Measurements from ENCODE around the gene CST8. TPM values are rescaled to one million over a fixed set of nuclear protein-coding genes. Genes with fewer than 3 reads are reported as not detected.

Gene CST8
- total and polyA plus RNA-seq, 2 donors = not detected

DNA sequence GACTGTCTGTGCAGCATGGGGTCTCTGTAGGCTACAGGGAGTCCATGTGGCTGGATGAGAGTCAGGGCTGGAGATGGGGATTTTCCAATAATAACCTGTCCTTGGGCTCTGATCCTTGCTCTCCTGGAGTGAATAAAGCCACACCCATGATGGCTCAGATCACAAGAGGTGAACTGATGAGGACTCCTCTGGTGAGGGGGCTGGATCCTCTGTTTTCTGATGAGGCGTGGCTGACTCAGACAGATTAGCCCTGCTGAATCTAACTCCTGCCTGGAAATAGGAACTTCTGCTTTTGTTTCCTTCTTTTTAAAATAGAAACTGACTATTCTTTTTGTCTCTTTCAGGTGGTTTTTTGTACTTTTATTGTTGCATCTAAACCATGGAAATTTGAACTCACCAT lies 50.4 kb downstream of the CST8 start:
- H3K27ac ChIP-seq (ENCODE audit: low read depth) = no peak overlapping the region
- 58% methylated on average over 1 of the region's 1 CpG for WGBS

DNA sequence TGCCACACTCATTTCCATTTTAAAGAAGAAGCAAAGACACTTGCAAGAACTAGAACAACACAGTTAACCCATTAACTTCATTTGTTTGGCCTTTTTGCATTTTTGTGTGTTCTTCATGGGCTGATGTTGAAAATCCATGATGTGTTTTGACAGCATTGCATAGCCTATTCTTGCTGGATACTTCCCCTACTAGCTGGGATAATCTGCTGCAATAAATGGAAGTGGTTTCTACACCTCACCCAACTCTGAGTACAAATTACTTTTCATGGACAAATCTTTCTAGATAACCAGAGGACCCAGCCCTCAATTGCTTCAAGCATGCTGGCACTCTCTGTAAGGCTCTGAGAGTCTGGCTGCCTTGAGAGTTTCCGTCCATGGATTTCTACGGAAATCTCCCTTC lies 50.9 kb downstream of the CST8 start:
- DNase-seq (ENCODE audit: extremely low spot score) = no peak
- Histone ChIP-seq H3K4me3 (ENCODE audit: low read depth, low read length) (no peak overlapping the region), H3K27ac (ENCODE audit: low read depth) (no peak overlapping the region), H3K4me1 (ENCODE audit: insufficient read depth) (no peaks in the 10 kb centered on the region), H3K36me3 (ENCODE audit: insufficient read depth) (no peaks in the 10 kb centered on the region)
- WGBS = 73% methylated on average over 2 of the region's 2 CpGs

More for the DNA sequence above, 50.4 kb downstream of the CST8 start:
- no peaks in the 10 kb centered on the region for H3K4me1 ChIP-seq (ENCODE audit: insufficient read depth)
- DNase-seq (ENCODE audit: extremely low spot score) = no peak
- no peak overlapping the region for H3K4me3 ChIP-seq (ENCODE audit: low read depth, low read length)
- H3K36me3 ChIP-seq (ENCODE audit: insufficient read depth) = no peaks in the 10 kb centered on the region

DNA sequence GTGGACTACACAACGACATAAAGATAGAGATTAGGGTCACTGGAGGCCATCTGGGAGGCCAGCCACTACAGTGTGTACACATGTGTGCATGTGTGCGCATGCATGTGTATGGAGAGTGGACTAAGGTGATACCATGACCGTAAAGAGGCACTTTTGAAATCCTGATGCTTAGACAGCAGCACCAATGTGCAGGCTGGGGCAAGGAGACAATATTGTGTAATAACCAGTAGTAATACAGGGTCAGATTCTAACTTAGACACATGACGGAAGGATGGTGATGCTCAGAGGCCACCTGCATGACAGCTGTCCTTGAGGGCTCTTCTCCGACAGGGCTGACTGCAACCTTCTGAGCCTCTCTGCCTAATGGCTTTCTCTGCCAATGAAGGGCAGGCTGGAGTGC lies 51.9 kb downstream of the CST8 start:
- Histone ChIP-seq H3K4me3 (ENCODE audit: low read depth, low read length) (no peak overlapping the region), H3K27ac (ENCODE audit: low read depth) (no peak overlapping the region), H3K4me1 (ENCODE audit: insufficient read depth) (no peaks in the 10 kb centered on the region), H3K36me3 (ENCODE audit: insufficient read depth) (no peaks in the 10 kb centered on the region)
- DNase-seq (ENCODE audit: extremely low spot score) = no peak
- WGBS = 51% methylated on average over 5 of the region's 5 CpGs

DNA sequence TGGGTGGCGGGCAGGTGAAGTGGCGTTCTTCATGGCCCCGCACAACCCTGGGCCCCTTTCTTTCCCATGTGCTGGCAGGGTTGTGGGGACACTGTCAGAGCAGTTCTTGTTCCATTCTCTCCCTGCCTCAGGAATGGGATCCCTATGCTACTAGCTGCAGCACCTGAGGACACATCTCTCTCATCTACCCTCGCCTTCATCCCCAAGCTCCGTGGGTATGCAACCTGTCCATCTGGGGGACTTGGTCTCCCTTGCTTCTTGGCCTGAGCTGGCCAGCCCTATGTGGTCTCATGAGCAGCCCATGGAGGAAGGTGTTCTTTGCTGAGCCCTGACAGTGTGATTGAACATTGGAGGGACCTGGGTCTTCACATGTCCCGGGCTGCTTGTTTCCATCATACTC lies 53.2 kb downstream of the CST8 start:
- 90% methylated on average over 6 of the region's 6 CpGs for WGBS
- DNase-seq (ENCODE audit: extremely low spot score) = no peak
- no peaks in the 10 kb centered on the region for H3K36me3 ChIP-seq (ENCODE audit: insufficient read depth)
- H3K4me3 ChIP-seq (ENCODE audit: low read depth, low read length) = no peak overlapping the region
- H3K27ac ChIP-seq (ENCODE audit: low read depth) = no peak overlapping the region
- H3K4me1 ChIP-seq (ENCODE audit: insufficient read depth) = no peaks in the 10 kb centered on the region

Small RNA genes within 50 kb of the gene (small RNA-seq; reads per million reads assigned to genes)
- not detected for gene RF00019

Other genes starting within 250 kb of the CST8 start
- gene NXT1, start 140.3 kb upstream of the CST8 start, total RNA-seq = 19.4 TPM
- gene NXT1, start 140.3 kb upstream of the CST8 start, polyA plus RNA-seq = 30.4 TPM
- 14.1 TPM for gene GZF1, start 128.9 kb upstream of the CST8 start, total RNA-seq
- 18.3 TPM for gene GZF1, start 128.9 kb upstream of the CST8 start, polyA plus RNA-seq
- 32.3 TPM for gene NAPB, start 69.6 kb upstream of the CST8 start, total RNA-seq
- 9.7 TPM for gene NAPB, start 69.6 kb upstream of the CST8 start, polyA plus RNA-seq
- gene CSTL1, start 51.4 kb upstream of the CST8 start, total RNA-seq = not detected
- gene CSTL1, start 51.4 kb upstream of the CST8 start, polyA plus RNA-seq = not detected
- gene CST11, start 38.2 kb upstream of the CST8 start, total RNA-seq = not detected
- gene CST11, start 38.2 kb upstream of the CST8 start, polyA plus RNA-seq = not detected
- gene CST9L, start 77.4 kb downstream of the CST8 start, total RNA-seq = not detected
- gene CST9L, start 77.4 kb downstream of the CST8 start, polyA plus RNA-seq = not detected
- not detected for gene CST9, start 114.8 kb downstream of the CST8 start, total RNA-seq
- not detected for gene CST9, start 114.8 kb downstream of the CST8 start, polyA plus RNA-seq
- gene CST3, start 146.8 kb downstream of the CST8 start, total RNA-seq = 166 TPM
- gene CST3, start 146.8 kb downstream of the CST8 start, polyA plus RNA-seq = 1,484 TPM
- not detected for gene CST4, start 197.9 kb downstream of the CST8 start, total RNA-seq
- gene CST4, start 197.9 kb downstream of the CST8 start, polyA plus RNA-seq = not detected

Measured in urinary bladder (tissue), 4 donors.